Suprapubic skin (tissue), 3 donors: ENCODE results near the gene MYADML2.

Experiments
- CTCF ChIP-seq, 2 donors: fragments of 200-600 bp in 1 of 2; fragments of 450-650 bp in 1 of 2; sonication (generic) in 1 of 2; IDR thresholded peaks; one replicate each; pipeline ENCODE4 v1.5.1; 2016 to 2019; ENCODE audit warnings: antibody characterized with exemption in 2 of 2, mild to moderate bottlenecking in 1 of 2, moderate library complexity in 1 of 2
- POLR2AphosphoS5 ChIP-seq, 3 donors: sonication (generic); formaldehyde crosslinking; IDR thresholded peaks; one replicate each; pipeline ENCODE4 v1.6.1; 2017; ENCODE audit warnings: antibody characterized with exemption in 3 of 3

GRCh38 chr17:81957691-81958432, 10.8 kb upstream of the MYADML2 start:
- TF ChIP-seq CTCF (IDR thresholded peaks at IDR 0.05) (no peak), POLR2AphosphoS5 (IDR thresholded peaks at IDR 0.05) (no peak)
